Measurements from ENCODE around the gene GDAP2. TPM values are rescaled to one million over a fixed set of nuclear protein-coding genes. Genes with fewer than 3 reads are reported as not detected.

Gene GDAP2
- total and polyA plus RNA-seq, 2 donors (not counting 3 experiments of a cell fraction or from before 2014, with no cell fraction given), result 4.5 to 21.5 TPM

GRCh38 chr1:117886101-117886795 lies 43.2 kb downstream of the GDAP2 start:
- Histone ChIP-seq H3K4me2 (ENCODE audit: insufficient read depth, low read length) (no peak overlapping the region), H3K9me3 (replicated peaks; ENCODE audit: control insufficient read depth, insufficient read depth, low read length) (no peaks in the 10 kb centered on the region), H3K79me2 (ENCODE audit: control insufficient read depth, insufficient read depth, low read length) (no peaks in the 10 kb centered on the region), H3K27me3 (ENCODE audit: control insufficient read depth in 2 of 2, insufficient read depth in 2 of 2, low read length in 2 of 2) (no peaks in the 10 kb centered on the region), H2AFZ (ENCODE audit: low read depth, low read length) (no peak overlapping the region), H3K4me3 (replicated peaks in 1 of 3; ENCODE audit: insufficient read depth in 1 of 3, low read depth in 1 of 3, low read length in 3 of 3) (no peak overlapping the region), H4K20me1 (replicated peaks; ENCODE audit: control insufficient read depth, extremely low read depth, insufficient read depth, low read length) (no peaks in the 10 kb centered on the region), H3K9ac (replicated peaks; ENCODE audit: extremely low read depth, insufficient read depth, low read length) (no peak overlapping the region), H3K36me3 (ENCODE audit: control insufficient read depth in 2 of 2, extremely low read depth in 1 of 2, insufficient read depth in 2 of 2, low read length in 2 of 2) (no peaks in the 10 kb centered on the region), H3K4me1 (ENCODE audit: control insufficient read depth, extremely low read depth, insufficient read depth, low read length) (peaks cover 5% of the 10 kb centered on the region), H3K27ac (ENCODE audit: insufficient read depth, low read depth, low read length) (no peak overlapping the region), H3K9me1 (replicated peaks; ENCODE audit: control insufficient read depth, extremely low read depth, insufficient read depth, low read length) (no peaks in the 10 kb centered on the region)
- BruUV-seq (replicated peaks), result no TSS peak
- intact Hi-C loops (cut with micrococcal nuclease) (no loop called here), dilution Hi-C loops (cut with MboI; ENCODE audit: extremely low pct_ligation_motif_present, low sequenced_read_pairs) (no loop called here)
- FAIRE-seq, result no peak
- ChIA-PET CTCF (interaction anchor here (0.9 to 1.2 kb wide), 3 partner anchors 9 to 128 kb away, joined by 3 to 6 read pairs (median 4); no protein-coding TSS in a partner anchor), POLR2A (no interaction called here)
- no peak for DNase-seq (ENCODE audit: low read depth, low spot score)
- TF ChIP-seq GATA2 (IDR thresholded peaks at IDR 0.05; ENCODE audit: insufficient read depth, insufficient read length, low read depth, low read length), result no peak
- TF ChIP-seq MAX (IDR thresholded peaks at IDR 0.05; ENCODE audit: insufficient read depth, insufficient read length), result no peak
- no peak for TF ChIP-seq CTCF (IDR thresholded peaks at IDR 0.05; ENCODE audit: extremely low read depth in 1 of 2, insufficient read depth in 1 of 2, low read depth in 1 of 2, low read length in 2 of 2)
- TF ChIP-seq POLR2AphosphoS5 (IDR thresholded peaks at IDR 0.05; ENCODE audit: insufficient read depth, low read depth, low read length), result no peak
- TF ChIP-seq JUN (IDR thresholded peaks at IDR 0.05; ENCODE audit: borderline replicate concordance, insufficient read depth, insufficient read length, low read depth), result no peak
- no peak for TF ChIP-seq MYC (IDR thresholded peaks at IDR 0.05; ENCODE audit: low read depth, low read length)
- no peak for TF ChIP-seq FOS (IDR thresholded peaks at IDR 0.05; ENCODE audit: borderline replicate concordance, insufficient read depth, low read length)
- no peak for TF ChIP-seq EZH2 (IDR thresholded peaks at IDR 0.05; ENCODE audit: borderline replicate concordance, low read depth, low read length, severe bottlenecking)
- no peak for TF ChIP-seq POLR2A (IDR thresholded peaks at IDR 0.05; ENCODE audit: low read depth, low read length)

All from endothelial cell of umbilical vein (primary cell).